ENCODE measurements around the gene BRD2.

Gene BRD2

DNA sequence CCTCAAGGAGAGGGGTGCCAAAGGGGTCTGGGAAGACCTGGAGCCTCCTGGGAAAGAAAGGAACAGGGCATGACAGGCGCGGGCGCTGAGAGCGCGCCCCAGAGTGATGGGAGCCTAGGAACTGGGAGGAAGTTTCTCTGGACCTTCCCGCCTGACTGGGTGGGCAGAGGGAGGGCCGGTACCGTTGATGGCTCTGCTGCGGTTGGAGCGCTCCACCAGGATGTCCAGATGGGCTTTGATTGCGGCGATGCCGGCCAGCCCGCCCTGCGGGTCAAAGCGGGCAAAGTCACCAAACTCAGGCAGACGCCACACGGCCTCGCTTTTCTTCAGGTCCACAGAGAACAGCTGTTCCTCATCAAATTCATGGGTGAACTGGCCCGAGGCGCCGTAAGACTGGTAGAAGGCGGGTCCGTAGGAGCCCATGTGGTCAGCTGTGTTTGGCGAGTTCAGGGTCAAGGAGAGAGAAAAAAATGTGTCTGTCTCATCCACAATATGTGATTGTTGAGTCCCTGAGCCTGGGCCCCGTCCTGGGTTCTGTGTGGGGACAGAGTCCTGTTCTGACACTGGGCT lies 39.5 kb downstream of the BRD2 start:
- H3K36me3 ChIP-seq (ENCODE audit: insufficient read depth, low read length), result no peaks in the 10 kb centered on the region
- H3K27ac ChIP-seq, result no peak overlapping the region
- no peak overlapping the region for H3K4me3 ChIP-seq

GRCh38 chr6:33008944-33009861 lies 40.8 kb downstream of the BRD2 start, which contains the start of gene HLA-DOA:
TSS of gene HLA-DOA (minus strand) at chr6:33009591.
- peak within 1 kb of the TSS; percentile 67 for H3K4me3 ChIP-seq
- no peak within 1 kb of the TSS for H3K9ac ChIP-seq (ENCODE audit: insufficient read length)

More for the DNA sequence above, 39.5 kb downstream of the BRD2 start:
- Histone ChIP-seq H3K9me3 (ENCODE audit: low read depth, low read length) (no peaks in the 10 kb centered on the region), H3K9ac (ENCODE audit: insufficient read length) (no peak overlapping the region)
- TF ChIP-seq FOXP2 (optimal IDR thresholded peaks at IDR 0.05; ENCODE audit: control extremely low read depth, extremely low read length, insufficient read depth) (no peak), POLR2AphosphoS5 (IDR thresholded peaks at IDR 0.05; ENCODE audit: borderline replicate concordance, low read depth, low read length) (no peak), EZH2 (IDR thresholded peaks at IDR 0.05) (no peak)
- no peak for DNase-seq (ENCODE audit: low read depth, low spot score)

GRCh38 chr6:33010356-33010755 lies 42.0 kb downstream of the BRD2 start:
- Histone ChIP-seq H3K36me3 (ENCODE audit: insufficient read depth, low read length) (no peaks in the 10 kb centered on the region), H3K4me3 (no peak overlapping the region), H3K27ac (no peak overlapping the region), H3K9me3 (ENCODE audit: low read depth, low read length) (no peaks in the 10 kb centered on the region), H3K9ac (ENCODE audit: insufficient read length) (no peak overlapping the region)
- DNase-seq (ENCODE audit: low read depth, low spot score), result no peak
- TF ChIP-seq POLR2AphosphoS5 (IDR thresholded peaks at IDR 0.05; ENCODE audit: borderline replicate concordance, low read depth, low read length), result no peak
- no peak for TF ChIP-seq FOXP2 (optimal IDR thresholded peaks at IDR 0.05; ENCODE audit: control extremely low read depth, extremely low read length, insufficient read depth)
- TF ChIP-seq EZH2 (IDR thresholded peaks at IDR 0.05), result no peak

More at GRCh38 chr6:33008944-33009861, 40.8 kb downstream of the BRD2 start, which contains the start of gene HLA-DOA:
- Histone ChIP-seq H3K9me3 (ENCODE audit: low read depth, low read length) (no peaks in the 10 kb centered on the region), H3K36me3 (ENCODE audit: insufficient read depth, low read length) (no peaks in the 10 kb centered on the region), H3K27ac (no peak within 1 kb of the TSS)
- DNase-seq (ENCODE audit: low read depth, low spot score), result no peak
- TF ChIP-seq POLR2AphosphoS5 (IDR thresholded peaks at IDR 0.05; ENCODE audit: borderline replicate concordance, low read depth, low read length) (no peak), EZH2 (IDR thresholded peaks at IDR 0.05) (no peak), FOXP2 (optimal IDR thresholded peaks at IDR 0.05; ENCODE audit: control extremely low read depth, extremely low read length, insufficient read depth) (no peak)

- TF ChIP-seq POLR2AphosphoS5 (IDR thresholded peaks at IDR 0.05; ENCODE audit: borderline replicate concordance, low read depth, low read length) (no peak), EZH2 (IDR thresholded peaks at IDR 0.05) (no peak), FOXP2 (optimal IDR thresholded peaks at IDR 0.05; ENCODE audit: control extremely low read depth, extremely low read length, insufficient read depth) (no peak)
- H3K27ac ChIP-seq, result no peak overlapping the region
- no peak overlapping the region for H3K9ac ChIP-seq (ENCODE audit: insufficient read length)
- no peaks in the 10 kb centered on the region for H3K9me3 ChIP-seq (ENCODE audit: low read depth, low read length)
- H3K4me3 ChIP-seq, result no peak overlapping the region
- no peak for DNase-seq (ENCODE audit: low read depth, low spot score)
- no peaks in the 10 kb centered on the region for H3K36me3 ChIP-seq (ENCODE audit: insufficient read depth, low read length)
Measured at GRCh38 chr6:33013608-33014007, 45.2 kb downstream of the BRD2 start.

DNA sequence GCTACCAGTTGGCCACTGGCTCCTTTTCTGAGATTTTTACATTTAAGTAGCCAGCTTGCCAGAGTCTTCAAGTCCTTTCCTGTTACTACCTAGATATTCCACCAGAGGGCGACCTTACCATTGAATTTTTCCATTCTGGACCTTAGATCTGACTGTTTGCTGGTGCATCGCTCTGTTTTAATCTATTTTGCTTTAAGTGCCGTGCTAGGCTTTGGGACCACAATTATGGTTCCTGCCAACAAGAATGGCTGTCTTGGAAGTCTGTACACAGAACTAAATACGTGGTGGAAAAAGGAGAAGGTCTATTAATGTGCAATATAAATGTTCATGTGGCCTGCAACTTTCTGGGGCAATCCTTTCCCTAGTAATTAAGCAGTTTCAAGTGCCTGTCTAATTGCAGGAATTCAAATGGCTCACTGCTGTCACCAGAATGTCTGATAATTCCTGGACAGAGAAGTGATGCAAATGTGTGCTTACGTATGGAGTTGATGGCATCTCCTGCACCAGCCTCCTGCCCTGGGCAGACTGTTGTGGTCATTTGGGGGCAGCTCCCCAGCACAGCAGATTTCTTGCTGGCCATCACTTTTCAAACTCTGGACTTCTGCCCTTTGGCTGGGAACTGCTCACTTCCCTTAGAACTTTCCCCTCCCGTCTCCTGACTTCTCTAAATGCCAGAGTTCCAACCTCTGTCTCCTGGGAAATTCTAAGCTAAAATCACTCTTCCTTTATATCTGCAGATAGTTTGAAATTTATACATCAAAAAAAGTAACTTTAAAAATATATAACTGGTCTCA lies 46.6 kb downstream of the BRD2 start:
- no peaks in the 10 kb centered on the region for H3K9me3 ChIP-seq (ENCODE audit: low read depth, low read length)
- H3K36me3 ChIP-seq (ENCODE audit: insufficient read depth, low read length), result no peaks in the 10 kb centered on the region
- H3K27ac ChIP-seq, result no peak overlapping the region
- peak; percentile 87 for DNase-seq (ENCODE audit: low read depth, low spot score)
- no peak overlapping the region for H3K9ac ChIP-seq (ENCODE audit: insufficient read length)
- TF ChIP-seq EZH2 (IDR thresholded peaks at IDR 0.05) (no peak), POLR2AphosphoS5 (IDR thresholded peaks at IDR 0.05; ENCODE audit: borderline replicate concordance, low read depth, low read length) (no peak), FOXP2 (optimal IDR thresholded peaks at IDR 0.05; ENCODE audit: control extremely low read depth, extremely low read length, insufficient read depth) (no peak)
- no peak overlapping the region for H3K4me3 ChIP-seq

GRCh38 chr6:33015798-33016197 lies 47.4 kb downstream of the BRD2 start:
- Histone ChIP-seq H3K27ac (no peak overlapping the region), H3K4me3 (no peak overlapping the region), H3K9me3 (ENCODE audit: low read depth, low read length) (no peaks in the 10 kb centered on the region), H3K36me3 (ENCODE audit: insufficient read depth, low read length) (no peaks in the 10 kb centered on the region), H3K9ac (ENCODE audit: insufficient read length) (no peak overlapping the region)
- no peak for DNase-seq (ENCODE audit: low read depth, low spot score)
- TF ChIP-seq EZH2 (IDR thresholded peaks at IDR 0.05) (no peak), POLR2AphosphoS5 (IDR thresholded peaks at IDR 0.05; ENCODE audit: borderline replicate concordance, low read depth, low read length) (no peak), FOXP2 (optimal IDR thresholded peaks at IDR 0.05; ENCODE audit: control extremely low read depth, extremely low read length, insufficient read depth) (no peak)

DNA sequence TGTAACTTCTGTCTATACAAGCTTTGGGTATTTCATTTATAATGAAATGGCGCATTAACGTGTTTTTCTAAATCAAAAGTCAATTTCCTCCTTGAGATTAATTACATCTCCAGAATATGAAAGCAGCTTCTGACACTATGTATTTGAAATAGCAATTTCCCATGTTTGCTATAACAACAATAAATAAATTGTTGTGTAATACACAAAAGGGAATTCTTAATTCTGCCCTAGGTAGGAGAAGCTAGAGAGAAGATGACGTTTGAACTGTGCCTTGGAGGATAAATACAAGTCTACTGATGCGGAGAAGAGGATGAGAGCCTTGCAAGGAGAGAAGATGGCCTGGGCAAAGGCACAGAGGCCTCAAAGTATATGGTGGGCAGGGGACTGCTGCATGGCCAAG lies 48.6 kb downstream of the BRD2 start:
- H3K27ac ChIP-seq, result no peak overlapping the region
- no peaks in the 10 kb centered on the region for H3K36me3 ChIP-seq (ENCODE audit: insufficient read depth, low read length)
- H3K9ac ChIP-seq (ENCODE audit: insufficient read length), result no peak overlapping the region
- H3K9me3 ChIP-seq (ENCODE audit: low read depth, low read length), result no peaks in the 10 kb centered on the region
- H3K4me3 ChIP-seq, result no peak overlapping the region
- no peak for TF ChIP-seq POLR2AphosphoS5 (IDR thresholded peaks at IDR 0.05; ENCODE audit: borderline replicate concordance, low read depth, low read length)
- TF ChIP-seq FOXP2 (optimal IDR thresholded peaks at IDR 0.05; ENCODE audit: control extremely low read depth, extremely low read length, insufficient read depth), result no peak
- no peak for TF ChIP-seq EZH2 (IDR thresholded peaks at IDR 0.05)
- DNase-seq (ENCODE audit: low read depth, low spot score), result no peak

Data from SK-N-MC (cell line).